SJCRH30 (cell line): Measurements from ENCODE around the gene IL17RE. TPM values are rescaled to one million over a fixed set of nuclear protein-coding genes. Genes with fewer than 3 reads are reported as not detected.

Experiments
- DNase-seq, 2 experiments: peaks; one replicate each; pipeline ENCODE4 v3.0.0-alpha.2; 2015 to 2020
- H3K27ac ChIP-seq: fragments of 250-450 bp; sonication (Bioruptor Pico); 2 replicates; pipeline ENCODE4 v1.5.1; 2020; ENCODE audit warnings: mild to moderate bottlenecking, moderate library complexity
- H3K27me3 ChIP-seq: fragments of 250-450 bp; sonication (Bioruptor Pico); 2 replicates; pipeline ENCODE4 v1.5.1; 2020; ENCODE audit warnings: mild to moderate bottlenecking, moderate library complexity
- H3K36me3 ChIP-seq: fragments of 250-450 bp; sonication (Bioruptor Pico); 2 replicates; pipeline ENCODE4 v1.5.1; 2020; ENCODE audit warnings: mild to moderate bottlenecking, moderate library complexity
- H3K4me1 ChIP-seq: fragments of 250-450 bp; sonication (Bioruptor Pico); 2 replicates; pipeline ENCODE4 v1.5.1; 2020; ENCODE audit warnings: mild to moderate bottlenecking, moderate library complexity
- H3K4me3 ChIP-seq: fragments of 250-450 bp; sonication (Bioruptor Pico); 2 replicates; pipeline ENCODE4 v1.5.1; 2020; ENCODE audit warnings: mild to moderate bottlenecking, moderate library complexity
- H3K9me3 ChIP-seq: fragments of 250-450 bp; sonication (Bioruptor Pico); replicated peaks from 2 replicates; pipeline ENCODE4 v1.5.1; 2020; ENCODE audit warnings: mild to moderate bottlenecking, moderate library complexity
- total RNA-seq: library from RNA; depleted of rRNA; stranded (reverse); fragments of >200 nt; shearing (Covaris generic); gene quantifications from 2 replicates; pipeline ENCODE4 v1.2.3, GENCODE V29; 2014

Gene IL17RE
- total RNA-seq, 1 experiment from 2014 or later = 0.12 TPM

GRCh38 chr3:9945358-9945757, 42.7 kb downstream of the IL17RE start:
- no peaks in the 10 kb centered on the region for H3K4me1 ChIP-seq
- no peaks in the 10 kb centered on the region for H3K36me3 ChIP-seq
- H3K27ac ChIP-seq = no peak overlapping the region
- no peaks in the 10 kb centered on the region for H3K9me3 ChIP-seq
- H3K27me3 ChIP-seq = no peaks in the 10 kb centered on the region
- H3K4me3 ChIP-seq = no peak overlapping the region
- no peak for DNase-seq

DNA sequence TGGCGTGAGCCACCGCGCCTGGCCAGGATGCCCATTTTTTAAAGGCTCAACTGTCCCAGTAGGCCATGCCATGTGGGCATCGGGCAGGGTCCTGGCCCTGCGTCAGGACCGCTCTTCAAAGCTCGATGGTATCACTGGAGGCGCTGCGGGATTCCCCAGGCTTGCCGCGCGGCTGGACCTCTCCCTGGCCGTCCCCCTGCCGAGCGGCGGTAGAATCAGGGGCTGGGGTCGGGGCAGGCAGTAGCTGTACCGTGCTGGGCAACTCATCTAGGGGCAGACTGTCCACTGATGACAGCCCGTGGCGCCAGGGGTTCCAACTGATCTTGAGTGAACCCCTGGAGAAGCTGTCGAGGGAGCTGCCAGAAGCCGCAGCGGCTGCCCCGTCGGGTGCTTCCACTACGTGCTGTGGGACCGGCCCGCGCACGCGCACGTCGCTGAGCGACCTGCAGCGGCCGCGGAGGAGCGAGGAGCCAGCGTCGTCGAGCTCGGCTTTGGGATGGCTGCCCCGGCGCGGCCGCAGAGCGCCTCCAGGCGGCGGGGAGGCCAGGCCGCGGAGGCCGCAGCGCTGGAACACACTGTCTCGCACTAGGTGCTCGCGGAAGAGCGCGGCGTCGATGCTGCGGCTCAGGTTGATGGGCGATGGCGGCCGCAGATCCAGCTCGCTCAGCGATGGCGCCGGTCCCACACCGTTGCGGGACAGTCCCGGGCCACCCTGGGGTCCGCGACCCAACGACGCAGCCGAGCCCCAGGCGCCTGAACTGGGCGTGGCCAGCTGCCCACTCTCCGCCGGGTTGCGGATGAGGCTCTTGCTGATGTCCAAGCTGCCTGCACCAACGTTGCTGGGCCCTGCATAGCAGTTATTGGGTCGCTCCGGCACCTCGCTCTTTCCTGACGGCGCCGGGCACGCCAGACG, 43.7 kb downstream of the IL17RE start:
- peaks cover 3% of the 10 kb centered on the region; the same call in 1 of the 2 replicates for H3K4me1 ChIP-seq
- no peak overlapping the region for H3K4me3 ChIP-seq
- H3K27ac ChIP-seq = no peak overlapping the region
- H3K27me3 ChIP-seq = no peaks in the 10 kb centered on the region
- no peak for DNase-seq
- no peaks in the 10 kb centered on the region for H3K36me3 ChIP-seq
- H3K9me3 ChIP-seq = no peaks in the 10 kb centered on the region

- H3K27ac ChIP-seq = no peak overlapping the region
These were observed 44.7 kb downstream of the IL17RE start for GRCh38 chr3:9947025-9947995.

DNA sequence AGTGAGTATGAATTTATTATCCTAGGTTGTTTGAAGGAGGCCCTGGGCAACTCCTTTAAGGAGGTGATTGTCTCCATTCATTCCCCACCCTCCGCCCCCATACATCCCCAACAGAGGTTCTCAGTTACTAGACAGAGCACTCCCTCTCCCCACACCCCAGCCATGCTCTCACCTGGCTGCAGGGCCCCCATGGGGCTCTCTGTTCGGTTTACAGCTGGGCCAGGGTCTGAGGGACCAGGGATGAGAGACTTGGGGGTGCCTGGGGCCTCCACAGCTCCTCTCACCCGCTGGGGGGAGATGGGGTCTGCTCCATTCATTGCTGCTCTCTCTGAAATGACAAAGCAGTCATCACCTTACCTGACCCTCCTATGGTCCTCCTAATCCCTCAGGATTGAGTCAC, 45.9 kb downstream of the IL17RE start:
- Histone ChIP-seq H3K27me3 (no peaks in the 10 kb centered on the region), H3K4me1 (peaks cover 5% of the 10 kb centered on the region; the same call in 1 of the 2 replicates), H3K27ac (no peak overlapping the region), H3K36me3 (no peaks in the 10 kb centered on the region), H3K9me3 (no peaks in the 10 kb centered on the region), H3K4me3 (no peak overlapping the region)
- no peak for DNase-seq

More at GRCh38 chr3:9947025-9947995, 44.7 kb downstream of the IL17RE start:
- no peak for DNase-seq
- no peaks in the 10 kb centered on the region for H3K36me3 ChIP-seq
- H3K27me3 ChIP-seq = no peaks in the 10 kb centered on the region
- H3K4me3 ChIP-seq = no peak overlapping the region
- H3K4me1 ChIP-seq = peaks cover 5% of the 10 kb centered on the region; the same call in 1 of the 2 replicates
- H3K9me3 ChIP-seq = no peaks in the 10 kb centered on the region

GRCh38 chr3:9949115-9949514, 46.5 kb downstream of the IL17RE start:
- DNase-seq = no peak
- no peak overlapping the region for H3K4me3 ChIP-seq
- no peaks in the 10 kb centered on the region for H3K27me3 ChIP-seq
- no peaks in the 10 kb centered on the region for H3K9me3 ChIP-seq
- H3K27ac ChIP-seq = no peak overlapping the region
- peaks cover 5% of the 10 kb centered on the region; the same call in 1 of the 2 replicates for H3K4me1 ChIP-seq
- no peaks in the 10 kb centered on the region for H3K36me3 ChIP-seq

GRCh38 chr3:9949626-9950025, 47.0 kb downstream of the IL17RE start:
- H3K36me3 ChIP-seq = no peaks in the 10 kb centered on the region
- DNase-seq = no peak
- H3K4me3 ChIP-seq = no peak overlapping the region
- H3K27ac ChIP-seq = no peak overlapping the region
- H3K27me3 ChIP-seq = no peaks in the 10 kb centered on the region
- no peaks in the 10 kb centered on the region for H3K9me3 ChIP-seq
- peaks cover 10% of the 10 kb centered on the region; the same call in 1 of the 2 replicates for H3K4me1 ChIP-seq

DNA sequence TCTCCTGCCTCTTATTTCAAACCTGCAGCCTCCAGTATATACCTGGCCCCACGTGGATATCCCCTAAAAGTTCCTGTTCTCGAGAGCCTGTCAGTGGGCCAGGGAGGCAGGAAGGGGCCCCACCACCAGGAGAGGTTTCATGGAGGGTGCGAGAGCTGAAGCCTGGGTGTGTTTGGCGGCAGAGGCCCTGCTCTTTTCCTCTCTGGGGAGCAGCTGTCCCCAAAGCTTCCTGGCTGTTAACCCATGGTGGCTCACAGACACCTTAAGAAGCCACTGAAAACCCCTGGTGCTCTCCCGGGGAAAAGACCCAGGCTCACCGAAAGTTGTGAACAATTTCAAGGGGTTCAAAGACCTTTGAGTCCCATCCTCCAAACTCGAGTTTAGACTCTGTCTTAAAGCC, 48.5 kb downstream of the IL17RE start:
- peak in 1 of 2 experiments; percentile 47 for DNase-seq
- Histone ChIP-seq H3K27me3 (no peaks in the 10 kb centered on the region), H3K4me3 (no peak overlapping the region), H3K9me3 (no peaks in the 10 kb centered on the region), H3K36me3 (no peaks in the 10 kb centered on the region), H3K4me1 (peaks cover 25% of the 10 kb centered on the region), H3K27ac (no peak overlapping the region)

GRCh38 chr3:9951598-9951961, 48.9 kb downstream of the IL17RE start:
- Histone ChIP-seq H3K27ac (no peak overlapping the region), H3K27me3 (no peaks in the 10 kb centered on the region), H3K36me3 (no peaks in the 10 kb centered on the region), H3K4me3 (peak overlapping the region; percentile 68), H3K9me3 (no peaks in the 10 kb centered on the region), H3K4me1 (peaks cover 30% of the 10 kb centered on the region)
- no peak for DNase-seq

DNA sequence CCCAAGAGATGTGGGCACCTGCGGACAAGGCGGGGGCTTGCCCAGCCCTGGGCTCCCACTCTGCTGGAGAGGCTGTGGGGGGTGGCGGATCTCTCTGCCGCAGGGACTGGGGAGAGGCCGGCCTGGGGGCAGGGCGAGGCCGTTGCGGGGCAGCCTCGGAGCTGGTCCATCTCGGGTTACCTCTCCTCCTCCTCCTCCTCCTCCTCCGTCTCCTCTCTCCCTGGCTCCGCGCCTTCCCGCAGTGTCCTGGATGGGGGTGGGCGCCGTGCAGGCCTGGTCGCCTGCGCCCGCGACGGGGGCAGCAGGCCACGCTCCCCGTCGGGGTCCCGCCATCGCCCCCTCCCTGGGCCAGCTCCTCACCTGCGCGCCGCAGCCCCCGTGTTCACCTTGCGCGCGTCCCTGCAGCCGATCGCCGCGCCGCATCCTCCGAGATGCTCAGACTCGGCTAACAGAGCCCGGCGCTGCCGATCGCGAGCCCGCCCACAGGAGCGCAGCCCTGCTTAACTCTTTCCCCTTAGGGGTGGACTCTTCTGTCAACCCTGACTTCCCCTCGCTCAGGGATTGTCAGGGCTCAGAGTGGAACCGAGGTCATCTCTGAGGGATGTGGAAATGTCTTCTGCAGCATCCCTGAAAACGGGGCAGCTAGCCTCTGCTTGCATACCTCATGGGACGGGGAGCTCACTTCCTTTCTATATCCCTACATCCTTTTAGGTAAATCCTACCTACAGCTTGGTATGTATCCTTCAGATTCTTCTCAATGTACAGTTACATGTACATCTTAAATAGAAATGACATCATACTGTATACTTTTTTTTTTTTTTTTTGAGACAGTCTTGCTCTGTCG, 49.5 kb downstream of the IL17RE start, which contains the start of gene PRRT3:
Gene PRRT3, minus strand, starts transcription at position 447 of the 844 bp plus-strand sequence. CDS start 2,293 bp downstream, outside the sequence.
- H3K4me1 ChIP-seq = peaks cover 32% of the 10 kb centered on the region
- no peaks in the 10 kb centered on the region for H3K27me3 ChIP-seq
- peak; percentile 43 to 63 for DNase-seq

DNA sequence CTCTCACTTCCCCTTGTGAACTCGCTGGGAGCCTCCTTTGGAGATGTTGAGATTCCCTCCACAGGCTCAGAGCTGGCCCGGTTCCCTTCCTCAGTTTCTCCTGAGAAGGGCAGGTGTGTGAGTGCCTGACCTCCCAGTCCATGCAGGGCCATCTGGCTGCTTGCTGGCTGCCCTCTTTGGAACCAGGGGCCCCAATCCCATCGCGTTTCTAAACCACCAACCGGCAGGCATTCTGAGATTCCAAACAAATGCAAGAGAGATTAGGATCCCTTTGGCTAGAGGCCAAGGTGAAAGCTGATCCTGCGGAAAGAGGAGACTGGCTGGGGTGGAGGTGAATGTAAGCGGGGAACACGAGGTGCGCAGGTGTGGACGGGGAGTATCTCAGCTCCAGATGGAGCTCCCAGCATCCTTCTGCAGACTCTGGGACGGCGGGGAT, 52.4 kb downstream of the IL17RE start:
- peak; percentile 66 to 82 for DNase-seq

More for the DNA sequence above, 49.5 kb downstream of the IL17RE start, which contains the start of gene PRRT3:
- Histone ChIP-seq H3K36me3 (no peaks in the 10 kb centered on the region), H3K9me3 (no peaks in the 10 kb centered on the region), H3K4me3 (peak within 1 kb of the TSS; percentile 68), H3K27ac (no peak within 1 kb of the TSS)

DNA sequence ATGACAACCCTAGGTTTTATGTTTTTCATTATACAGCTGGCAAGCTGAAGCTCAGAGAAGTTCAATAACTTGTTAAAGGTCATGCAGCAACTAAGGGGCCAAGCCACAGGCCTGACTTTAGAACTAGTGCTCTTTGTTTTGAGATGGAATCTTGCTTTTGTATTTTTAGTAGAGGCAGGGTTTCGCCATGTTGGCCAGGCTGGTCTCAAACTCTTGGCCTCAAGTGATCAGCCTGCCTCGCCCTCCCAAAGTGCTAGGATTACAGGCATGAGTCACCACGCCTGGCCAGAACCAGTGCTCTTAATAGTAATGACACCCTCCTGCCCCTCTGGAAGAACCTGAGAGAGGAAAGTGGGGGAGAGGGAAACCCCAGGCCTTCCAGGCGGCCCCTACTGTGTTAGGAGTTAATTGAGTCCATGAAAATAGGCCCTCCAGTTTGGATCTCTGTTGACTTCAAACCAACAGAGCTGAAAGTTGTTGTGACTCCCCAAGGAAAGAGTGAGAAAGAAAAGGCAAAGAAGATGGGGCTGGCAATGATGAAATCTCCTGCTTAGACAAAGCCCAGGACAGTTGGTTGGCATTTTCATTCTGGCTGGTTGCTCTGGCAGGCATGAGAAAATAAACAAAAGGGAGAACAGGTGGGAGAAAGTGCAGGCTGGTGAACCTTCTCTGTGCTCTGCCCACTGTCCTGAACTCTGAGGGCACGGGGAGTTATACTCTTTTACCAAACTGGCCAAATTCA, 53.1 kb downstream of the IL17RE start:
- Histone ChIP-seq H3K27me3 (no peaks in the 10 kb centered on the region), H3K36me3 (no peaks in the 10 kb centered on the region), H3K27ac (no peak overlapping the region), H3K4me3 (no peak overlapping the region), H3K9me3 (no peaks in the 10 kb centered on the region), H3K4me1 (peaks cover 32% of the 10 kb centered on the region)
- DNase-seq = peak in 1 of 2 experiments; percentile 47

More for the DNA sequence above, 52.4 kb downstream of the IL17RE start:
- Histone ChIP-seq H3K4me1 (peaks cover 32% of the 10 kb centered on the region), H3K36me3 (no peaks in the 10 kb centered on the region), H3K9me3 (no peaks in the 10 kb centered on the region), H3K4me3 (no peak overlapping the region), H3K27ac (no peak overlapping the region), H3K27me3 (no peaks in the 10 kb centered on the region)

- Histone ChIP-seq H3K27ac (no peak overlapping the region), H3K27me3 (no peaks in the 10 kb centered on the region), H3K36me3 (no peaks in the 10 kb centered on the region), H3K4me3 (no peak overlapping the region), H3K9me3 (no peaks in the 10 kb centered on the region), H3K4me1 (peaks cover 27% of the 10 kb centered on the region)
- peak in 1 of 2 experiments; percentile 26 for DNase-seq
These were observed 54.6 kb downstream of the IL17RE start for GRCh38 chr3:9957214-9957613.

DNA sequence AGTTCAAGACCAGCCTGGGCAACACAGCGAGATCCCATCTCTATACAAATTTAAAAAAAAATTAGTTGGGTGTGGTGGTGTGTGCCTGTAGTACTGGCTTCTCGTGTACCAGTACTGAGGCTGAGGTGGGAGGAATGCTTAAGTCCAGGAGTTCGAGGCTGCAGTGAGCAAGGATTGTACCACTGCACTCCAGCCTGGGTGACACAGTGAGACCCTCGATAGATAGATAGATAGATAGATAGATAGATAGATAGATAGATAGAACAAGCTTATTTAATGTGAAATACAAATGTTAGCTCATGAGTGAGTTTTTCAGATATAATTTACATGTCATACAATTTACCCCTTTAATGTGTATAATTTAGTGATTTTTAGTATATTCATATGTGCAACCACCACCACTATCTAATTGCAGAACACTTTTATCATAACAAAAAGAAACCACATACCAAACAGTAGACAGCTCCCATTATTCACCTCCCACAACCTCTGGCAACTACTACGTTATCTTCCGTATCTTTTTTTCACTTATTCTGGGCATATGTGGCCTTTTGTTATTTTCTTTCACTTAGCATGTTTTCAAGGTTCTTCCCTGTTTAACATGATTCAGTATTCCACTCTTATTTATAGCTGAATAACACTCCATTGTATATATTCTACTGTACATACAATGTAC, 62.7 kb downstream of the IL17RE start:
- no peaks in the 10 kb centered on the region for H3K27me3 ChIP-seq

More for the DNA sequence above, 62.7 kb downstream of the IL17RE start:
- Histone ChIP-seq H3K4me3 (no peak overlapping the region), H3K9me3 (no peaks in the 10 kb centered on the region), H3K27ac (no peak overlapping the region), H3K36me3 (peaks cover 24% of the 10 kb centered on the region), H3K4me1 (no peaks in the 10 kb centered on the region)
- no peak for DNase-seq
